ENCODE results near the gene CRYBA4. TPM values are rescaled to one million over a fixed set of nuclear protein-coding genes. Genes with fewer than 3 reads are reported as not detected.

Gene CRYBA4
- total RNA-seq, 2 donors from 2014 or later, result 3.3 TPM; not detected in 1

- intact Hi-C loops (cut with DNase I), result no loop called here
- Histone ChIP-seq H3K27ac (no peak overlapping the region), H3K9me3 (no peaks in the 10 kb centered on the region), H3K27me3 (replicated peaks; ENCODE audit: insufficient read depth) (no peaks in the 10 kb centered on the region), H3K4me1 (replicated peaks) (no peaks in the 10 kb centered on the region), H3K4me3 (no peak overlapping the region), H3K36me3 (no peaks in the 10 kb centered on the region)
- WGBS, result 89% methylated on average over 11 of the region's 11 CpGs
- DNase-seq (ENCODE audit: low spot score), result no peak
- TF ChIP-seq, protein P1, sequence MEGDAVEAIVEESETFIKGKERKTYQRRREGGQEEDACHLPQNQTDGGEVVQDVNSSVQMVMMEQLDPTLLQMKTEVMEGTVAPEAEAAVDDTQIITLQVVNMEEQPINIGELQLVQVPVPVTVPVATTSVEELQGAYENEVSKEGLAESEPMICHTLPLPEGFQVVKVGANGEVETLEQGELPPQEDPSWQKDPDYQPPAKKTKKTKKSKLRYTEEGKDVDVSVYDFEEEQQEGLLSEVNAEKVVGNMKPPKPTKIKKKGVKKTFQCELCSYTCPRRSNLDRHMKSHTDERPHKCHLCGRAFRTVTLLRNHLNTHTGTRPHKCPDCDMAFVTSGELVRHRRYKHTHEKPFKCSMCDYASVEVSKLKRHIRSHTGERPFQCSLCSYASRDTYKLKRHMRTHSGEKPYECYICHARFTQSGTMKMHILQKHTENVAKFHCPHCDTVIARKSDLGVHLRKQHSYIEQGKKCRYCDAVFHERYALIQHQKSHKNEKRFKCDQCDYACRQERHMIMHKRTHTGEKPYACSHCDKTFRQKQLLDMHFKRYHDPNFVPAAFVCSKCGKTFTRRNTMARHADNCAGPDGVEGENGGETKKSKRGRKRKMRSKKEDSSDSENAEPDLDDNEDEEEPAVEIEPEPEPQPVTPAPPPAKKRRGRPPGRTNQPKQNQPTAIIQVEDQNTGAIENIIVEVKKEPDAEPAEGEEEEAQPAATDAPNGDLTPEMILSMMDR (IDR thresholded peaks at IDR 0.05), result no peak
- TF ChIP-seq POLR2A (IDR thresholded peaks at IDR 0.05), result no peak
- no peak for TF ChIP-seq POLR2AphosphoS5 (IDR thresholded peaks at IDR 0.05)
These were observed 5.8 kb upstream of the CRYBA4 start for GRCh38 chr22:26615830-26616435.

DNA sequence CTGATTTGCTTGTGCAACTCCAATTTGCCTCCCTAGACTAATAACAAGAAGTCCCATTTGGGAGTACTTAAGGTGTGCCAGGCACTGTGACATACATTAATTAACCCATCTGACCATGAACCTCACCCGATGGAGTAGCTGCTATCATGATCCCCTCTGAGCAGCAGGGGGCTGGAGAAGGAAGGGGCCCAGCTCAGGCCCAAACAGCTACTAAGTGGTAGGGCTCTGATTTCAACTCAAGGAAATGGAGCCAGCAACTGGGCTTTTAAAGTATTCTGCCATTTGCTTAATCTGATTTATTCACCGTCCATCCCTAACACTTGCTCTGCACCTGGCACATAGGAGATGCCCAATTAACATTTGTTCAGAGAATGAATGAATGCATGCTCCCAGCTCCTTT, 5.1 kb upstream of the CRYBA4 start:
- no peaks in the 10 kb centered on the region for H3K36me3 ChIP-seq
- no peaks in the 10 kb centered on the region for H3K4me1 ChIP-seq (replicated peaks)
- H3K27me3 ChIP-seq (replicated peaks; ENCODE audit: insufficient read depth), result no peaks in the 10 kb centered on the region
- WGBS, result 73% methylated on average over 2 of the region's 2 CpGs
- TF ChIP-seq, protein P1 (IDR thresholded peaks at IDR 0.05), result no peak
- no peak for TF ChIP-seq POLR2AphosphoS5 (IDR thresholded peaks at IDR 0.05)
- no peak for DNase-seq (ENCODE audit: low spot score)
- no peak overlapping the region for H3K27ac ChIP-seq
- H3K4me3 ChIP-seq, result no peak overlapping the region
- no peaks in the 10 kb centered on the region for H3K9me3 ChIP-seq
- intact Hi-C loops (cut with DNase I), result no loop called here

DNA sequence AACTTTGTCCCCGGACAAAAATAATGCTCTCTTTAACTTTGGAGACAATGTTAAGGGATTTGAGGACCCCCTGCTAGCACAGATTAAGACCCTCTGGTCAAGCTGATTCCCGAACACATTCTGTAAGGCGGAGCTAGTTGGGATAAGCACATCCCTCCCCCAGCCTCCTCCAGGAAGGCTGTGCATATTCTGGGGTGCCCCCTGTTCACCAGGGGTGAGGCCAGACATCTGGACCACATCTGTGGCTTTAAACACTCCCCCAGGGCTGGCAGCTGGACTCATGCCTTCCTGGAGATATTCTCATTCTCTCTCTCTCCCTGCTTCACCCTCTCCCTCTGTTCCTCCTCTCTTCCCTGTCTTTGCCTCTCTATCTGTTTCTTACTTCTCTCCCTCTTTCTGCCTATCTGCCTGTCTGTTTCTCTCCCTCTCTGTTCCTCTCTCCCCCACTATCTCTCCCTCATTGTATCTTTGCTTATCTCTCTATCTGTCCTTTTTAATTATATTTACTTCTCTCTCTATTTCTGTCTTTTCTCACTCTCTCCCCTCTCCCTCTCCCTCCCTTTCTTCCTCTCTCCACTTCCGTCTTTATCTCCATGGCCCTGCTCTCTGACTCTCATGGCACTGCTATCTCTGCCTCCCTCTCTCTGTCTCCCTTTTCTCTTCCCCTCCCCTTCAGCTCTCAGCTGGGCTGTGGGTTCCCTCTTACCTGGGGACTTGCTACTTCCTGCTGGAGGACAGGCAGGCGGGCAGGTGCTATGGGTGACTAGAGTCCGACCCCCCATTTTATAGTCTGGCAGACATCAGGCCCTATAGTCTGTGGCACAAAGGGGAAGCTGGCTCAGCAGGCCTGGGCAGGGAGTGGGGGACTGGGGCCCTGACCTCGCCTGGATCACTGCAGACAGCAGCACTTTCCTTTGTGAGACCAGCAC, 4.2 kb upstream of the CRYBA4 start, which contains the start of gene CRYBB1:
TSS of gene CRYBB1 (minus strand) at position 757 of the 929 bp plus-strand sequence. CDS start 1,708 bp downstream, outside the sequence.
- Histone ChIP-seq H3K4me1 (replicated peaks) (no peaks in the 10 kb centered on the region), H3K9me3 (no peaks in the 10 kb centered on the region), H3K27ac (no peak within 1 kb of the TSS), H3K36me3 (no peaks in the 10 kb centered on the region), H3K27me3 (replicated peaks; ENCODE audit: insufficient read depth) (no peaks in the 10 kb centered on the region), H3K4me3 (no peak within 1 kb of the TSS)
- DNase-seq (ENCODE audit: low spot score), result no peak
- intact Hi-C loops (cut with DNase I), result no loop called here
- 65% methylated on average over 7 of the region's 7 CpGs for WGBS
- TF ChIP-seq POLR2A (IDR thresholded peaks at IDR 0.05) (no peak), POLR2AphosphoS5 (IDR thresholded peaks at IDR 0.05) (no peak)
- TF ChIP-seq, protein P1 (IDR thresholded peaks at IDR 0.05), result no peak

DNA sequence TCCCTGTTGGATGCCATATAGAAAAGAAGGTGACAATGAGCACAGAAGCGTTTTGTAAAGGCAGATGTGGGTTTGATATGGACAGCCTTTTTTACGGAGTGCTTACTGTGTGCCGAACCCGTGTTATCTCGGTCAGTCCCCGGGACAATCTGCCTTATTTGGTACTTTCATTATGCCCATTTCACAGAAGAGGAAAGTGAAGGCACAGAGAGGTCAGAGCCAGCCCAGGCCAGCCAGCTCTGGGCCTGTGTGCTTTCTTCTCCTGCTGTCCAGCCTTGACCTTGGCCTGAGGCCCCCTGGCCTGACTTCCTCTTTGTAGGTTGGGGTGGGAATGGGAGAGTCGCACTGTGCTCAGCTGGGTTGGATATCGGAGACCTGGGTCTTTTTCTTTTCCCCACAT, 3.3 kb upstream of the CRYBA4 start:
- TF ChIP-seq POLR2AphosphoS5 (IDR thresholded peaks at IDR 0.05), result no peak
- TF ChIP-seq, protein P1 (IDR thresholded peaks at IDR 0.05), result no peak
- no peaks in the 10 kb centered on the region for H3K4me1 ChIP-seq (replicated peaks)
- no peaks in the 10 kb centered on the region for H3K9me3 ChIP-seq
- no peak overlapping the region for H3K4me3 ChIP-seq
- intact Hi-C loops (cut with DNase I), result no loop called here
- H3K36me3 ChIP-seq, result no peaks in the 10 kb centered on the region
- no peak overlapping the region for H3K27ac ChIP-seq
- 86% methylated on average over 8 of the region's 8 CpGs for WGBS
- H3K27me3 ChIP-seq (replicated peaks; ENCODE audit: insufficient read depth), result no peaks in the 10 kb centered on the region
- DNase-seq (ENCODE audit: low spot score), result no peak
